Measurements from ENCODE around the gene DOK4. TPM values are rescaled to one million over a fixed set of nuclear protein-coding genes. Genes with fewer than 3 reads are reported as not detected.

DOK4 gene
- total and polyA plus RNA-seq, 2 of the 8 experiments (the other 6 are each of a cell fraction or from before 2014, with no cell fraction given): 24.0 to 28.9 TPM

DNA sequence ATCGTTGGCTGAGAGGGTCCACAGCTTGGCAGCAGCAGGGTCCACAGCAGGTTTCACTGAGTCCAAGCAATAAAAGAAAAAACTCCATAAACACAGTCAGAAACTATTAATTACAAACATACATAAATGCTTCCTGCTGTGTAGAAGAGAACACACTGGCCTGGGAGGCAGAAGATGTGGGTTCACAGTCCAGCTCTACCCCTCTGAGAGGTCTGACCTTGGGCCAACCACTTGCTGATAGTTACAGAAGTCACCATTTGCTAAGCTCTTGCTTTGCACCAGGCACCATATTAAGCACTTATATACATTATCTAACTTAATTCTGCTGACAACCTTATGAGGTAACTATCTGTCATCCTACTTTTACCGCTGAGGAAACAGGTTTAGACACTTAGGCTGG, 53.8 kb downstream of the DOK4 start (continued):
- TF ChIP-seq, protein P1, sequence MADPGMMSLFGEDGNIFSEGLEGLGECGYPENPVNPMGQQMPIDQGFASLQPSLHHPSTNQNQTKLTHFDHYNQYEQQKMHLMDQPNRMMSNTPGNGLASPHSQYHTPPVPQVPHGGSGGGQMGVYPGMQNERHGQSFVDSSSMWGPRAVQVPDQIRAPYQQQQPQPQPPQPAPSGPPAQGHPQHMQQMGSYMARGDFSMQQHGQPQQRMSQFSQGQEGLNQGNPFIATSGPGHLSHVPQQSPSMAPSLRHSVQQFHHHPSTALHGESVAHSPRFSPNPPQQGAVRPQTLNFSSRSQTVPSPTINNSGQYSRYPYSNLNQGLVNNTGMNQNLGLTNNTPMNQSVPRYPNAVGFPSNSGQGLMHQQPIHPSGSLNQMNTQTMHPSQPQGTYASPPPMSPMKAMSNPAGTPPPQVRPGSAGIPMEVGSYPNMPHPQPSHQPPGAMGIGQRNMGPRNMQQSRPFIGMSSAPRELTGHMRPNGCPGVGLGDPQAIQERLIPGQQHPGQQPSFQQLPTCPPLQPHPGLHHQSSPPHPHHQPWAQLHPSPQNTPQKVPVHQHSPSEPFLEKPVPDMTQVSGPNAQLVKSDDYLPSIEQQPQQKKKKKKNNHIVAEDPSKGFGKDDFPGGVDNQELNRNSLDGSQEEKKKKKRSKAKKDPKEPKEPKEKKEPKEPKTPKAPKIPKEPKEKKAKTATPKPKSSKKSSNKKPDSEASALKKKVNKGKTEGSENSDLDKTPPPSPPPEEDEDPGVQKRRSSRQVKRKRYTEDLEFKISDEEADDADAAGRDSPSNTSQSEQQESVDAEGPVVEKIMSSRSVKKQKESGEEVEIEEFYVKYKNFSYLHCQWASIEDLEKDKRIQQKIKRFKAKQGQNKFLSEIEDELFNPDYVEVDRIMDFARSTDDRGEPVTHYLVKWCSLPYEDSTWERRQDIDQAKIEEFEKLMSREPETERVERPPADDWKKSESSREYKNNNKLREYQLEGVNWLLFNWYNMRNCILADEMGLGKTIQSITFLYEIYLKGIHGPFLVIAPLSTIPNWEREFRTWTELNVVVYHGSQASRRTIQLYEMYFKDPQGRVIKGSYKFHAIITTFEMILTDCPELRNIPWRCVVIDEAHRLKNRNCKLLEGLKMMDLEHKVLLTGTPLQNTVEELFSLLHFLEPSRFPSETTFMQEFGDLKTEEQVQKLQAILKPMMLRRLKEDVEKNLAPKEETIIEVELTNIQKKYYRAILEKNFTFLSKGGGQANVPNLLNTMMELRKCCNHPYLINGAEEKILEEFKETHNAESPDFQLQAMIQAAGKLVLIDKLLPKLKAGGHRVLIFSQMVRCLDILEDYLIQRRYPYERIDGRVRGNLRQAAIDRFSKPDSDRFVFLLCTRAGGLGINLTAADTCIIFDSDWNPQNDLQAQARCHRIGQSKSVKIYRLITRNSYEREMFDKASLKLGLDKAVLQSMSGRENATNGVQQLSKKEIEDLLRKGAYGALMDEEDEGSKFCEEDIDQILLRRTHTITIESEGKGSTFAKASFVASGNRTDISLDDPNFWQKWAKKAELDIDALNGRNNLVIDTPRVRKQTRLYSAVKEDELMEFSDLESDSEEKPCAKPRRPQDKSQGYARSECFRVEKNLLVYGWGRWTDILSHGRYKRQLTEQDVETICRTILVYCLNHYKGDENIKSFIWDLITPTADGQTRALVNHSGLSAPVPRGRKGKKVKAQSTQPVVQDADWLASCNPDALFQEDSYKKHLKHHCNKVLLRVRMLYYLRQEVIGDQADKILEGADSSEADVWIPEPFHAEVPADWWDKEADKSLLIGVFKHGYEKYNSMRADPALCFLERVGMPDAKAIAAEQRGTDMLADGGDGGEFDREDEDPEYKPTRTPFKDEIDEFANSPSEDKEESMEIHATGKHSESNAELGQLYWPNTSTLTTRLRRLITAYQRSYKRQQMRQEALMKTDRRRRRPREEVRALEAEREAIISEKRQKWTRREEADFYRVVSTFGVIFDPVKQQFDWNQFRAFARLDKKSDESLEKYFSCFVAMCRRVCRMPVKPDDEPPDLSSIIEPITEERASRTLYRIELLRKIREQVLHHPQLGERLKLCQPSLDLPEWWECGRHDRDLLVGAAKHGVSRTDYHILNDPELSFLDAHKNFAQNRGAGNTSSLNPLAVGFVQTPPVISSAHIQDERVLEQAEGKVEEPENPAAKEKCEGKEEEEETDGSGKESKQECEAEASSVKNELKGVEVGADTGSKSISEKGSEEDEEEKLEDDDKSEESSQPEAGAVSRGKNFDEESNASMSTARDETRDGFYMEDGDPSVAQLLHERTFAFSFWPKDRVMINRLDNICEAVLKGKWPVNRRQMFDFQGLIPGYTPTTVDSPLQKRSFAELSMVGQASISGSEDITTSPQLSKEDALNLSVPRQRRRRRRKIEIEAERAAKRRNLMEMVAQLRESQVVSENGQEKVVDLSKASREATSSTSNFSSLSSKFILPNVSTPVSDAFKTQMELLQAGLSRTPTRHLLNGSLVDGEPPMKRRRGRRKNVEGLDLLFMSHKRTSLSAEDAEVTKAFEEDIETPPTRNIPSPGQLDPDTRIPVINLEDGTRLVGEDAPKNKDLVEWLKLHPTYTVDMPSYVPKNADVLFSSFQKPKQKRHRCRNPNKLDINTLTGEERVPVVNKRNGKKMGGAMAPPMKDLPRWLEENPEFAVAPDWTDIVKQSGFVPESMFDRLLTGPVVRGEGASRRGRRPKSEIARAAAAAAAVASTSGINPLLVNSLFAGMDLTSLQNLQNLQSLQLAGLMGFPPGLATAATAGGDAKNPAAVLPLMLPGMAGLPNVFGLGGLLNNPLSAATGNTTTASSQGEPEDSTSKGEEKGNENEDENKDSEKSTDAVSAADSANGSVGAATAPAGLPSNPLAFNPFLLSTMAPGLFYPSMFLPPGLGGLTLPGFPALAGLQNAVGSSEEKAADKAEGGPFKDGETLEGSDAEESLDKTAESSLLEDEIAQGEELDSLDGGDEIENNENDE (IDR thresholded peaks at IDR 0.05; ENCODE audit: insufficient replicate concordance, low read length): no peak

Measured in H1 (cell line).